Subcutaneous adipose tissue (tissue), 4 donors: Measurements from ENCODE around the gene PIK3R2. TPM values are rescaled to one million over a fixed set of nuclear protein-coding genes. Genes with fewer than 3 reads are reported as not detected.

ENCODE experiments used
- CTCF ChIP-seq: fragments of 450-650 bp; IDR thresholded peaks from one replicate; pipeline ENCODE4 v1.5.1; 2016; ENCODE audit warnings: low read depth, mild to moderate bottlenecking, control low read depth, antibody characterized with exemption, moderate library complexity
- total RNA-seq, 4 donors: library from RNA; depleted of rRNA; stranded (reverse); fragments of >200 nt; gene quantifications; one replicate each; pipeline ENCODE4 v1.1.0, GENCODE V29; 2016

PIK3R2 gene
- total RNA-seq, 4 donors from 2014 or later, result 4.7 to 10.0 (median 7.0) TPM

DNA sequence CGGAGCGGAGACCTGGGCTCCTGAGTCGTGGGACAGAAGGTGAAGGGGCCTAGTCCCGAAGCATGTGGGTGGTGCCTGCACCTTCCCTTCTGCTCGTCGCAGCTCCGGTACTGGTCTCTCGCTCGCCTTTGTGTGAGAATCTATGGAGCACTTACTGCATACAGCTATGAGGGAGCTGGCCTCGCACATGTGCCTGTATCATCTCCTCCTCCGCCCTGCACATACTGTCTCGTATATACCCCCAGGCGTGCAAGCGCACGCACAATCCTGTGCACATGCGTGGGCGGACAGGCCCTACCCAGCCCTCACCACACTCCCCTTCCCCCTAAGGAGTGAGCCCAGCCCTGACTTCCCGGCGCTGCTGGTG is 8.7 kb downstream of the PIK3R2 start:
- no peak for TF ChIP-seq CTCF

- no peak for TF ChIP-seq CTCF
Observed at GRCh38 chr19:18164072-18164471, 11.1 kb downstream of the PIK3R2 start.

- no peak for TF ChIP-seq CTCF
Observed at GRCh38 chr19:18165794-18166544, 13.0 kb downstream of the PIK3R2 start.

- no peak for TF ChIP-seq CTCF
Observed at GRCh38 chr19:18167011-18167410, 14.0 kb downstream of the PIK3R2 start.

- TF ChIP-seq CTCF, result no peak
Observed at GRCh38 chr19:18167975-18168645, 15.1 kb downstream of the PIK3R2 start.

DNA sequence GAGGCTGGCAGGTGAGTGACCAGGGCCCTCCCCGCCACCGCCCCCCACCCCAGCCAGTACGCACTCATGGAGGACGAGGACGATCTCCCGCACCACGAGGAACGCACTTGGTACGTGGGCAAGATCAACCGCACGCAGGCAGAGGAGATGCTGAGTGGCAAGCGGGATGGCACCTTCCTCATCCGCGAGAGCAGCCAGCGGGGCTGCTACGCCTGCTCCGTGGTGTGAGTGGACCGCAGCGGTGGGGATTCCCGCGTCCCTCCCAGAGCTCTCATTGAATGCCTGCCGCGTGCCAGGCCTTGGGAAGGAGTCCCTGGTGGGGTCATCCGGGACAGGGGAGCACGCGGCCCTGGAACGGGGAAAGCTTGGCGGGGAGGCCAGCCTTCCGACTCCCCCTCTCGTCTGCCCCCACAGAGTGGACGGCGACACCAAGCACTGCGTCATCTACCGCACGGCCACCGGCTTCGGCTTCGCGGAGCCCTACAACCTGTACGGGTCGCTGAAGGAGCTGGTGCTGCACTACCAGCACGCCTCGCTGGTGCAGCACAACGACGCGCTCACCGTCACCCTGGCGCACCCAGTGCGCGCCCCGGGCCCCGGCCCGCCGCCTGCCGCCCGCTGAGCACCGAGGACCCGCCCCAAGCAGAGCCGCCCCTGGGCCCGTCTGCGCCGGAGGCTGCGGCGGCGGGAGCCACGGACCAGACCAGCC is 15.9 kb downstream of the PIK3R2 start:
- TF ChIP-seq CTCF, result no peak

DNA sequence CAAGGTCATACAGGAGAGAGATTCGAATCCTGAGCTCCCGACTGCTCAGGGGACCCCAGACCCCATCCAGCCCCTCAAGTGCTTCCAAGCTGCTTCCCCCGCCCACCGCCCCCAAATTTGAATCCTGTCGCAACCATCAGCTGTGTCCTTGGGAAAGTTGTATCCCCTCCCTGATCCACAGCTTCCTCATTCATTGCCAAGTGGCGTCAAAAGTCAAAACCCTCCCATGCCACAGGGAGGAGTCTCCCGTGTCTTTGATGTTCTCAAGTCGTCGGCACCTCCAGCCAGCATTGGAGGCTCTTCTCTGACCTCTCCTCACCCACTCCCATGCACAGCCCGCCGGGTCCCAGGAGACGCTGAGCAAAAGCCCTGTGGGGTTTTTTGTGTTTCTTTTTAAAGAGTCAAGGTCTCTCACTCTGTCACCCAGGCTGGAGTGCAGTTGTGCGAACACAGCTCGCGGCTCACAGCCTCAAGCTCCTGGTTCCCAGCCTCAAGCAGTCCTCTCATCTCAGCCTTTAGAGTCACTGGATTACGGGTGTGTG is 17.8 kb downstream of the PIK3R2 start:
- TF ChIP-seq CTCF, result no peak
